Lung (tissue), 11 donors: ENCODE data around the gene KRABD2.
A peak's percentile ranks its signal among the peaks of the same experiment; 100 is the strongest.

Experiments
- ATAC-seq: fragments of 200-7000 bp; cut with Tn5 transposase; one replicate; pipeline ENCODE4 v1.9.1; 2020; ENCODE audit warnings: moderate number of reproducible peaks; ENCODE audit not compliant: insufficient read depth, low FRiP score
- DNase-seq, 3 donors: peaks; one replicate each; pipeline ENCODE4 v3.0.0-alpha.2; 2013 to 2017
- H3K27ac ChIP-seq, 2 donors: one replicate each; pipeline ENCODE4 v1.5.1; 2013; ENCODE audit warnings: mild to moderate bottlenecking in 2 of 2, moderate library complexity in 2 of 2, control low read depth in 1 of 2, inconsistent platforms in 1 of 2, low read depth in 1 of 2, low read length in 1 of 2
- H3K27me3 ChIP-seq, 3 donors: one replicate each; pipeline ENCODE4 v1.5.1; 2013; ENCODE audit warnings: low read length in 2 of 3; ENCODE audit not compliant: control insufficient read depth in 3 of 3, insufficient read depth in 3 of 3
- H3K36me3 ChIP-seq, 4 donors: one replicate each; pipeline ENCODE4 v1.5.1; 2013; ENCODE audit warnings: low read length in 4 of 4, mild to moderate bottlenecking in 1 of 4, moderate library complexity in 1 of 4; ENCODE audit not compliant: control insufficient read depth in 4 of 4, insufficient read depth in 4 of 4
- H3K4me1 ChIP-seq, 5 donors: one replicate each; pipeline ENCODE4 v1.5.1; 2013; ENCODE audit warnings: low read length in 5 of 5, mild to moderate bottlenecking in 2 of 5, moderate library complexity in 1 of 5; ENCODE audit not compliant: control insufficient read depth in 5 of 5, insufficient read depth in 5 of 5
- H3K4me3 ChIP-seq: one replicate; pipeline ENCODE4 v1.5.1; 2013; ENCODE audit warnings: mild to moderate bottlenecking, control low read depth, moderate library complexity
- H3K9ac ChIP-seq, 2 donors: one replicate each; pipeline ENCODE4 v1.5.1; 2013; ENCODE audit warnings: low read length in 2 of 2, control low read depth in 1 of 2; ENCODE audit not compliant: insufficient read depth in 1 of 2
- H3K9me3 ChIP-seq, 4 donors: one replicate each; pipeline ENCODE4 v1.5.1; 2013; ENCODE audit warnings: low read length in 3 of 4, mild to moderate bottlenecking in 1 of 4, moderate library complexity in 1 of 4; ENCODE audit not compliant: control insufficient read depth in 4 of 4, insufficient read depth in 3 of 4
- WGBS, 2 donors: extraction: QIAGEN DNeasy Blood & Tissue Kit; methylation state at CpG; one replicate each; pipeline ENCODE4 v1.1.7; 2013; 5-methylcytosine and 5-hydroxymethylcytosine counted together
- TF ChIP-seq, protein P1 (sequence below): IDR thresholded peaks from 2 replicates; pipeline ENCODE4 v1.5.1; 2012; ENCODE audit warnings: mild to moderate bottlenecking; ENCODE audit errors: control extremely low read depth, extremely low read depth
- donor health status: control.
- donor health status: control.
- donor health status: Bipolar disorder and iron deficiency.
- donor health status: healthy.
- donor health status: DM: yes; HTN: yes; CAD: no.

The KRABD2 gene

DNA sequence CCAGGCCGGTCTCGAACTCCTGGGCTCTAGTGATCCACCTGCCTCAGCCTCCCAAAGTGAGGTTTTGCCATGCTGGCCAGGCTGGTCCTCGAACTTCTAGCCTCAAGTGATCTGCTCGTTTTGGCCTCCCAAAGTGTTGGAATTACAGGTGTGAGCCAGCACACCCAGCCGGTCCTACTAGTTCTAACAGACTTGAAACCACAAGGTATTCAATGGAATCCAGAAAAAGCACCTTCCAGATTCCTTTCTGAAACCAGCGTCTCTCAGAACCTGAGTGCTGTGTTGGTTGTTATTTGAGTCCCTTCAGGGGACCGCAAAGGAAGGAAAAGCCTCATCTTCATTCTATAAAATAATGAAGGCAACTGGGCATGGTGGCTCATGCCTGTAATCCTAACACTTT, 4.1 kb downstream of the KRABD2 start:
- TF ChIP-seq, protein P1, sequence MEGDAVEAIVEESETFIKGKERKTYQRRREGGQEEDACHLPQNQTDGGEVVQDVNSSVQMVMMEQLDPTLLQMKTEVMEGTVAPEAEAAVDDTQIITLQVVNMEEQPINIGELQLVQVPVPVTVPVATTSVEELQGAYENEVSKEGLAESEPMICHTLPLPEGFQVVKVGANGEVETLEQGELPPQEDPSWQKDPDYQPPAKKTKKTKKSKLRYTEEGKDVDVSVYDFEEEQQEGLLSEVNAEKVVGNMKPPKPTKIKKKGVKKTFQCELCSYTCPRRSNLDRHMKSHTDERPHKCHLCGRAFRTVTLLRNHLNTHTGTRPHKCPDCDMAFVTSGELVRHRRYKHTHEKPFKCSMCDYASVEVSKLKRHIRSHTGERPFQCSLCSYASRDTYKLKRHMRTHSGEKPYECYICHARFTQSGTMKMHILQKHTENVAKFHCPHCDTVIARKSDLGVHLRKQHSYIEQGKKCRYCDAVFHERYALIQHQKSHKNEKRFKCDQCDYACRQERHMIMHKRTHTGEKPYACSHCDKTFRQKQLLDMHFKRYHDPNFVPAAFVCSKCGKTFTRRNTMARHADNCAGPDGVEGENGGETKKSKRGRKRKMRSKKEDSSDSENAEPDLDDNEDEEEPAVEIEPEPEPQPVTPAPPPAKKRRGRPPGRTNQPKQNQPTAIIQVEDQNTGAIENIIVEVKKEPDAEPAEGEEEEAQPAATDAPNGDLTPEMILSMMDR: no peak
- Histone ChIP-seq H3K9ac (peak overlapping the region in 1 of 2 donors; percentile 9), H3K4me1 (peaks cover 0 to 10% (median 5%) of the 10 kb centered on the region in 5 donors), H3K27ac (no peak overlapping the region), H3K4me3 (no peak overlapping the region), H3K36me3 (peaks cover 7 to 25% (median 19%) of the 10 kb centered on the region in 4 donors), H3K27me3 (no peaks in the 10 kb centered on the region), H3K9me3 (no peaks in the 10 kb centered on the region)
- WGBS, 2 donors: 83 to 89% methylated on average over 7 of the region's 7 CpGs
- ATAC-seq (no peak), DNase-seq (no peak)

DNA sequence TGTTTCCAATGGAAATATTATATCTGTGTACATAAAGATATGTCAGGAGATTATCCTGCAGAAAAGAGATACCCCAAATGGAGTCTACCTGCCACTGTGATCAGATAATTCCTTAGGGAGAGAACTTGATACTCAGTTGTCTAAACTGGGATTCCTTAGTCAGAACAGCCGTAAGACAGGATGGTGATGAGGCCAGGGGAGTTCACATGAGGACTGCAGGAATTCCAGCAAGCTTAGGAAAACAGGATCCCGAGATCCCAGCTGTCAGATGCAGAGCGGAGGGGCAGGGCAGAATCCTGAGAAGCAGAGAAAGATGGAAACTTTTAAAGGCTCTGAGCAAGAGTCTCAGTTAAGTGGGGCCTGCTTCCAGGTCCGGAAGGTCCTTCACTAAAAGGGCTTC, 4.7 kb downstream of the KRABD2 start:
- no peaks in the 10 kb centered on the region for H3K9me3 ChIP-seq
- H3K4me3 ChIP-seq: no peak overlapping the region
- H3K27me3 ChIP-seq: no peaks in the 10 kb centered on the region
- no peak overlapping the region for H3K27ac ChIP-seq
- H3K9ac ChIP-seq: no peak overlapping the region
- peaks cover 0 to 8% (median 6%) of the 10 kb centered on the region in 5 donors for H3K4me1 ChIP-seq
- DNase-seq: no peak
- peaks cover 6 to 20% (median 17%) of the 10 kb centered on the region in 4 donors for H3K36me3 ChIP-seq
- ATAC-seq: no peak
- WGBS, 2 donors: 75 to 90% methylated on average over 4 of the region's 4 CpGs
- TF ChIP-seq, protein P1: no peak

DNA sequence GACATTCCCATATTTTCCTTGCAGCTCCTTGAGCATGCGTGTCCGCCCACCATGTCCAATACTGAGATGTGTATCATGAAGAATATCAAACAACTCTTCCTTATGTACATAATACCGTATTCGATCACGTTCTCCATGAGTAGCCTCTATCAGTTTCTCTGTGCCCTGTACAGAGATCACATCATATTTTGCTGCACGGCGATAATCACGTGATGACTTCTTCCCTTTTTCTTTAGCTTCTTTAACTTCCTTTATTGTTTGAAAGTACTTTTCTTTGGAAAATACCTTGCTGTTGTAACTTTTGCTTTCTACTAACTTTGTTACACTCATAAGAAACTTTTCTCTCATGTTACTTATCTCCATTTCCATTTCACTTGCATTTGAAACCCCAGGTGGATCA, 6.6 kb downstream of the KRABD2 start:
- Histone ChIP-seq H3K4me1 (peaks cover 0 to 9% (median 4%) of the 10 kb centered on the region in 5 donors), H3K9me3 (no peaks in the 10 kb centered on the region), H3K4me3 (no peak overlapping the region), H3K9ac (no peak overlapping the region), H3K27ac (no peak overlapping the region), H3K27me3 (no peaks in the 10 kb centered on the region), H3K36me3 (peaks cover 6 to 20% (median 17%) of the 10 kb centered on the region in 4 donors)
- no peak for ATAC-seq
- TF ChIP-seq, protein P1: no peak
- no peak for DNase-seq
- 50 to 79% methylated on average over 8 of the region's 8 CpGs for WGBS, 2 donors

DNA sequence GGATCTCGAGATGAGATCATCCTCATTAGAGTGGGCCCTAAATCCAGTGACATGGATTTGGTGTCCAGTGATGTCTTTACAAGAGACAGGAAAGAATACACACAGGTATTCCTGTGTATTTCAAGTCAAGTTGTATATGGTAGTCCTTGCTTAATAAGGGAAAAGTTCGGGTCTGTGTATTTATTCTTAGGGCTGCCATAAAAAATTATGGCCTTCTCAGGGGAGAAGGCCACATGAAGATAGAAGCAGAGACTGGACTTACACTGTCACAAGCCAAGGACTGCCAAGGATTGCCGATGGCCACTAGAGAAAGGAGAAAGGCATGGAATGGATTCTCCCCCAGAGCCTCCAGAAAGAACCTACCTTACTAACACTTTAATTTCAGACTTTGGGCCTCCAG, 8.3 kb downstream of the KRABD2 start:
- no peak for ATAC-seq

More for the DNA sequence above, 8.3 kb downstream of the KRABD2 start:
- WGBS, 2 donors: 89 to 97% methylated on average over 3 of the region's 3 CpGs
- no peak for DNase-seq
- H3K4me3 ChIP-seq: no peak overlapping the region
- peaks cover 6 to 20% (median 17%) of the 10 kb centered on the region in 4 donors for H3K36me3 ChIP-seq
- TF ChIP-seq, protein P1: no peak
- no peak overlapping the region for H3K9ac ChIP-seq
- H3K9me3 ChIP-seq: no peaks in the 10 kb centered on the region
- no peaks in the 10 kb centered on the region for H3K27me3 ChIP-seq
- H3K27ac ChIP-seq: peak overlapping the region in 1 of 2 donors; percentile 11
- peaks cover 0 to 10% (median 4%) of the 10 kb centered on the region in 5 donors for H3K4me1 ChIP-seq
